Activated effector memory CD4-positive, alpha-beta T cell treated with anti-CD3 and anti-CD28 coated beads, Interleukin-2, amount 50 U/mL, for 16 hours (primary cell): ENCODE data around the gene ZNF442.
"Not testable (repeated sequence)": the region's sequence is repeated elsewhere in the genome, so short reads cannot be mapped to it uniquely, and the experiment has no call there.

Experiments
- DNase-seq: peaks from one replicate; pipeline ENCODE4 v3.0.0-alpha.2; 2020

ZNF442 gene

GRCh38 chr19:12365236-12366162 is at the start of gene ZNF442:
Gene ZNF442 (minus strand): TSS chr19:12365683. CDS start chr19:12363631, 2,052 bp downstream.
- peak; percentile 92 for DNase-seq

GRCh38 chr19:12411893-12412292 is 46.4 kb upstream of the ZNF442 start:
- DNase-seq: no peak

- DNase-seq: peak; percentile 93
Observed at GRCh38 chr19:12400633-12401502, 35.4 kb upstream of the ZNF442 start, which contains the start of gene ZNF799. Gene ZNF799 (minus strand): TSS chr19:12401271. CDS start chr19:12401070, 201 bp downstream.

GRCh38 chr19:12399901-12400632 is 34.6 kb upstream of the ZNF442 start:
- DNase-seq: peak; percentile 70

- DNase-seq: not testable (repeated sequence)
Observed at GRCh38 chr19:12391148-12391547, 25.7 kb upstream of the ZNF442 start.

GRCh38 chr19:12386365-12386764 is 20.9 kb upstream of the ZNF442 start:
- DNase-seq: not testable (repeated sequence)

- no peak for DNase-seq
Observed at GRCh38 chr19:12380444-12380737, 14.9 kb upstream of the ZNF442 start.

- DNase-seq: no peak
Observed at GRCh38 chr19:12379732-12380443, 14.4 kb upstream of the ZNF442 start.

GRCh38 chr19:12374026-12374425 is 8.5 kb upstream of the ZNF442 start:
- DNase-seq: no peak

- DNase-seq: peak; percentile 62
Observed at GRCh38 chr19:12364391-12365235, 870 bp downstream of the ZNF442 start.

- not testable (repeated sequence) for DNase-seq
Observed at GRCh38 chr19:12362236-12362635, 3.2 kb downstream of the ZNF442 start.

GRCh38 chr19:12353375-12353774 is 12.1 kb downstream of the ZNF442 start:
- no peak for DNase-seq

- no peak for DNase-seq
Observed at GRCh38 chr19:12350890-12351197, 14.6 kb downstream of the ZNF442 start.

- DNase-seq: no peak
Observed at GRCh38 chr19:12350185-12350889, 15.1 kb downstream of the ZNF442 start.

GRCh38 chr19:12346896-12347295 is 18.6 kb downstream of the ZNF442 start:
- no peak for DNase-seq

GRCh38 chr19:12345197-12345596 is 20.3 kb downstream of the ZNF442 start:
- DNase-seq: no peak

GRCh38 chr19:12333162-12334159 is 32.0 kb downstream of the ZNF442 start, which contains the start of gene ZNF563:
Gene ZNF563 (minus strand): TSS chr19:12333633. CDS start chr19:12333482, 151 bp downstream.
- DNase-seq: peak; percentile 99

GRCh38 chr19:12331211-12331941 is 34.1 kb downstream of the ZNF442 start:
- DNase-seq: peak; percentile 89

GRCh38 chr19:12330340-12330739 is 35.1 kb downstream of the ZNF442 start:
- no peak for DNase-seq
